Psoas muscle (tissue), 8 donors: Measurements from ENCODE around the gene FOXP1. TPM values are rescaled to one million over a fixed set of nuclear protein-coding genes. Genes with fewer than 3 reads are reported as not detected.

Experiments
- ATAC-seq, 4 donors: fragments of 200-7000 bp; cut with Tn5 transposase; one replicate each; pipeline ENCODE4 v1.9.1; 2020; ENCODE audit warnings: moderate library complexity in 3 of 4, mild to moderate bottlenecking in 2 of 4
- DNase-seq, 2 donors: peaks; one replicate each; pipeline ENCODE4 v3.0.0-alpha.2; 2020
- H3K27ac ChIP-seq: fragments of 200-600 bp; one replicate; pipeline ENCODE4 v1.8.0; 2022
- H3K27me3 ChIP-seq, 3 donors: fragments of 200-600 bp in 1 of 3; one replicate each; pipeline versions ENCODE4 v1.6.1 to v1.8.0; 2013 to 2022; ENCODE audit warnings: low read length in 2 of 3, mild to moderate bottlenecking in 2 of 3, moderate library complexity in 1 of 3; ENCODE audit not compliant: insufficient read depth in 3 of 3
- H3K36me3 ChIP-seq, 2 donors: fragments of 200-600 bp in 1 of 2; one replicate each; pipeline versions ENCODE4 v1.6.1 to v1.8.0; 2013 to 2022; ENCODE audit warnings: low read depth in 1 of 2, mild to moderate bottlenecking in 1 of 2, moderate library complexity in 1 of 2; ENCODE audit not compliant: insufficient read depth in 1 of 2
- H3K4me1 ChIP-seq: fragments of 200-600 bp; one replicate; pipeline ENCODE4 v1.8.0; 2022
- H3K4me3 ChIP-seq: fragments of 200-600 bp; one replicate; pipeline ENCODE4 v1.8.0; 2022; ENCODE audit warnings: mild to moderate bottlenecking
- H3K9me3 ChIP-seq: fragments of 200-600 bp; one replicate; pipeline ENCODE4 v1.8.0; 2022
- WGBS, 3 donors: extraction: QIAGEN DNeasy Blood & Tissue Kit; methylation state at CpG; one replicate each; pipeline versions ENCODE4 v1.1.6 to v1.1.7; 2013; 5-methylcytosine and 5-hydroxymethylcytosine counted together
- intact Hi-C, 2 donors: fragments of 100-400 bp; cut with DNase I; formaldehyde crosslinking; loops; one replicate each; pipeline versions ENCODE4 v1.11.0 to v1.14.2; 2022
- polyA plus RNA-seq, 3 donors: library from polyadenylated mRNA; stranded (reverse); fragments of 200-250 nt; gene quantifications; one replicate each; pipeline ENCODE4 v1.2.3, GENCODE V29; 2013
- total RNA-seq, 4 donors: library from RNA; stranded (reverse); fragmentation: NEBNext Ultra II Directional in 2 of 4; extraction: Animal tissue kit (Norgen Biotek cat#: 25700) in 2 of 4; gene quantifications; one replicate each; pipeline versions ENCODE4 v1.2.1 to v1.2.4, GENCODE V29; 2021 to 2023
- TF ChIP-seq, protein P1 (sequence below): fragments of 200-600 bp; IDR thresholded peaks from one replicate; pipeline ENCODE4 v1.8.0; 2022; ENCODE audit warnings: antibody characterized with exemption
- donor health status: healthy with polysubstance abuse.
- donor health status: DM: no; HTN: no; CAD: no; lungs with moderate emphysema.
- donor health status: Bipolar disorder and iron deficiency.
- donor health status: healthy.
- donor health status: DM: yes; HTN: yes; CAD: no.
- donor health status: DM: no; HTN: no; CAD: no.
- donor health status: DM: no; HTN: no; CAD: no.
- donor health status: DM: yes; HTN: yes; CAD: no.

The FOXP1 gene
- total and polyA plus RNA-seq, 7 donors, result 2.6 to 26.4 (median 15.4) TPM

DNA sequence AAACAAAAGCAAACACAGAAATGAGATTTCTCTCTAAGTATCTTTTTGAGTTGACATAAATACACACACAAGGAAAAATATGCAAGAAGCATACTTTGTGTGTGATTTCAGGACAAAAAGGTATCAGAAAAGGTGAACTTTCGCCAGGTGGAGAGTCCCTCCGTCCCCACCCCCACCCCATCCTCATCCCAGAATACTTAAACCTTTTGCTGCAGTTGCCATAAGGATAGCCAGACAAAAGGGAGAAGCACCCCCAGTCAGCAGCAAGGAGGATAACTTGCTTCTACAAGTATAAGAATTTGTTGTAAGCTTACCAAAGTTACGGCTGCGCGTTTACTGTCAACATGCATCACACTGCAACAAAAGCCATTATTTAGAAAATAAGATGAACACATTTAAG lies 10.3 kb downstream of the FOXP1 start:
- H3K4me3 ChIP-seq, result no peak overlapping the region
- TF ChIP-seq, protein P1, sequence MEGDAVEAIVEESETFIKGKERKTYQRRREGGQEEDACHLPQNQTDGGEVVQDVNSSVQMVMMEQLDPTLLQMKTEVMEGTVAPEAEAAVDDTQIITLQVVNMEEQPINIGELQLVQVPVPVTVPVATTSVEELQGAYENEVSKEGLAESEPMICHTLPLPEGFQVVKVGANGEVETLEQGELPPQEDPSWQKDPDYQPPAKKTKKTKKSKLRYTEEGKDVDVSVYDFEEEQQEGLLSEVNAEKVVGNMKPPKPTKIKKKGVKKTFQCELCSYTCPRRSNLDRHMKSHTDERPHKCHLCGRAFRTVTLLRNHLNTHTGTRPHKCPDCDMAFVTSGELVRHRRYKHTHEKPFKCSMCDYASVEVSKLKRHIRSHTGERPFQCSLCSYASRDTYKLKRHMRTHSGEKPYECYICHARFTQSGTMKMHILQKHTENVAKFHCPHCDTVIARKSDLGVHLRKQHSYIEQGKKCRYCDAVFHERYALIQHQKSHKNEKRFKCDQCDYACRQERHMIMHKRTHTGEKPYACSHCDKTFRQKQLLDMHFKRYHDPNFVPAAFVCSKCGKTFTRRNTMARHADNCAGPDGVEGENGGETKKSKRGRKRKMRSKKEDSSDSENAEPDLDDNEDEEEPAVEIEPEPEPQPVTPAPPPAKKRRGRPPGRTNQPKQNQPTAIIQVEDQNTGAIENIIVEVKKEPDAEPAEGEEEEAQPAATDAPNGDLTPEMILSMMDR, result no peak
- no peak overlapping the region for H3K27ac ChIP-seq
- H3K9me3 ChIP-seq, result no peaks in the 10 kb centered on the region
- ATAC-seq, result no peak
- H3K36me3 ChIP-seq, result peaks cover 0 to 10% of the 10 kb centered on the region in 2 donors
- intact Hi-C loops, result loop anchor here in 1 of 2 donors (10.0 kb wide), 1 partner anchor 328 kb away; no protein-coding TSS in a partner anchor
- no peaks in the 10 kb centered on the region for H3K27me3 ChIP-seq
- WGBS, 3 donors, result 95 to 96% (median 95%) methylated on average over 5 of the region's 5 CpGs
- no peak for DNase-seq
- H3K4me1 ChIP-seq, result peaks cover 13% of the 10 kb centered on the region

DNA sequence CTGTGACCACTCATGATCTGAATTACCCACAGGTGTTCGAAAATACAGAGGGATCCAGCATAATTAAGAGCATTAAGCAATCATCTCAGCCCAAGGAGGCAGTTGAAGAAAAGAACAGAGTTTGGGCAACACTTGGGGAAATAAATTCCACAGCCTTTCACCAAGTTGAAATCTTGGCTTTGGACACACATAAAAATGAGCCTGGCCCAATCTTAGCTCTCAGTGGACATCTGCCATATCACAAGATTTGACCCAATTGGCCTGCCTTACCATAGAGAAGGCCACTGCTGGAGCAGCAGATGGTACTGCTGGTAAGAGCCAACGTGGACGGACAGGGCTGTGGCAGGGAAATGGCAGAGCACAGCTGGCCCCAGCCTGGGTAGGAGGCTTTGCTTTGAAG lies 13.0 kb downstream of the FOXP1 start:
- no peak for DNase-seq
- peak in 3 of 4 donors; percentile 40 to 54 (median 51) for ATAC-seq
- Histone ChIP-seq H3K4me1 (peaks cover 1% of the 10 kb centered on the region), H3K4me3 (no peak overlapping the region), H3K27ac (no peak overlapping the region), H3K27me3 (no peaks in the 10 kb centered on the region), H3K36me3 (peaks cover 0 to 10% of the 10 kb centered on the region in 2 donors), H3K9me3 (no peaks in the 10 kb centered on the region)
- TF ChIP-seq, protein P1, result no peak
- intact Hi-C loops, result loop anchor here in 1 of 2 donors (10.0 kb wide), 1 partner anchor 326 kb away; no protein-coding TSS in a partner anchor
- 31 to 50% (median 38%) methylated on average over 3 of the region's 3 CpGs for WGBS, 3 donors

DNA sequence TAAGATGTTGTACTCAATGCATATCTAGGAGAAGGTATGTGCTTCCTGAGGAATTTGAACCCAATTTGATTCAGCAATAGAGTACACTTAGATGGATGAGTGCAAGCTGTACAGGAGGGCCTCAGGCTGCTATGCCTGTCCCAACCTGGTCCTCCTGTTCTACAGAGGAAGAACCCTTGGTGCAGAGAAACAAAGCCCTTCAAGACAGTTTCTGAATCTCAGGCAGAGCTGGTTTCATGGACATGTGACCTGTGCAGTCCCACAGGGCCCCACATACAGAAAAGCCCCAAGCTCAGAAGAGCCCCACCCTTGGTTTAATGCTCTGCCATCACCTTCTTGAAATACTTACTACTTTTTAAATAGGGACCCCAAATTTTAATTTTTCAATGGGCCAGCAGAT lies 15.3 kb downstream of the FOXP1 start:
- ATAC-seq, result no peak
- Histone ChIP-seq H3K36me3 (peaks cover 0 to 7% of the 10 kb centered on the region in 2 donors), H3K27me3 (no peaks in the 10 kb centered on the region), H3K9me3 (no peaks in the 10 kb centered on the region), H3K27ac (no peak overlapping the region), H3K4me1 (peaks cover 12% of the 10 kb centered on the region), H3K4me3 (no peak overlapping the region)
- no peak for DNase-seq
- intact Hi-C loops, result no loop called here
- TF ChIP-seq, protein P1, result no peak

DNA sequence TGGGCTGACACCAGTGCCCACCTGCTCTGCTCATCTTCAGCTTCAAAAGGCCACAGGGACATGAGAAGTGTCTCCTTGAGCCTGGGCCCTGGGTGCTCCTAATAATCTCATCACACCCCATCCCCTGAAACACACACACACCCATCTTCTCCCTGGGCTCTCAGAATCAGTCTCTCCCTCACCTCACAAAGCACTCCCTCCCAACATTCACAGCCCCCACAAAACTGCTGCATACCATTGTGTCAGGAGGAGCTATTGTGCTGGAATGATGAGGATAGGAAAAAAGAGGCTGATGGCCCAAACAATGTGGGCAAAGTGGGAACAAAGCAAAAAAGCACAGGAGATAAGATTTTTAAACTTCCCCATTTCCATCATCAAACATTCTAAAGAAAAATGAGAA lies 16.8 kb downstream of the FOXP1 start:
- intact Hi-C loops, result no loop called here
- Histone ChIP-seq H3K36me3 (peaks cover 0 to 5% of the 10 kb centered on the region in 2 donors), H3K4me1 (peaks cover 12% of the 10 kb centered on the region), H3K9me3 (no peaks in the 10 kb centered on the region), H3K4me3 (no peak overlapping the region), H3K27me3 (no peaks in the 10 kb centered on the region), H3K27ac (no peak overlapping the region)
- no peak for DNase-seq
- TF ChIP-seq, protein P1, result no peak
- ATAC-seq, result no peak

DNA sequence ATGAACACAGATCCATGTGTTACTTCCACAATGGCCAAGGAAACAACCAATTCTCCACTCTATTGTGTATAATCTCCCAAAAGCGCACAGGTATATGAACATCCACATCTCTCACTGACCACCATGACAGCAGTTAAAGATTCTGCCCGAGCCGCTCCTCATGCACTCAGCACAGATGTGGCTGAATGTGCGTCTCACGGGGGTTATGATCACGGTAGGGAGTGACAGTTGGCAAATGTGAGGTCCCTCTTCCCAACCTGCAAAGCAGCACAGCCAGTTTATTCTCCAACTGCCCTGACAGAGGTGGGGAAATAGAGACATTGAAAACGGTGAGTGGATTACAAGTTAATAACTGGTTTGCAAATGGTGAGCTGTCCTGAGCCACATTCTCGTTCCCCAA lies 17.6 kb downstream of the FOXP1 start:
- TF ChIP-seq, protein P1, result no peak
- intact Hi-C loops, result no loop called here
- 73 to 83% (median 76%) methylated on average over 8 of the region's 8 CpGs for WGBS, 3 donors
- H3K9me3 ChIP-seq, result no peaks in the 10 kb centered on the region
- no peak overlapping the region for H3K27ac ChIP-seq
- peaks cover 12% of the 10 kb centered on the region for H3K4me1 ChIP-seq
- H3K4me3 ChIP-seq, result no peak overlapping the region
- no peaks in the 10 kb centered on the region for H3K27me3 ChIP-seq
- ATAC-seq, result no peak
- no peak for DNase-seq
- peaks cover 0 to 2% of the 10 kb centered on the region in 2 donors for H3K36me3 ChIP-seq
